ENCODE measurements around the gene PAPPA2.

DNA sequence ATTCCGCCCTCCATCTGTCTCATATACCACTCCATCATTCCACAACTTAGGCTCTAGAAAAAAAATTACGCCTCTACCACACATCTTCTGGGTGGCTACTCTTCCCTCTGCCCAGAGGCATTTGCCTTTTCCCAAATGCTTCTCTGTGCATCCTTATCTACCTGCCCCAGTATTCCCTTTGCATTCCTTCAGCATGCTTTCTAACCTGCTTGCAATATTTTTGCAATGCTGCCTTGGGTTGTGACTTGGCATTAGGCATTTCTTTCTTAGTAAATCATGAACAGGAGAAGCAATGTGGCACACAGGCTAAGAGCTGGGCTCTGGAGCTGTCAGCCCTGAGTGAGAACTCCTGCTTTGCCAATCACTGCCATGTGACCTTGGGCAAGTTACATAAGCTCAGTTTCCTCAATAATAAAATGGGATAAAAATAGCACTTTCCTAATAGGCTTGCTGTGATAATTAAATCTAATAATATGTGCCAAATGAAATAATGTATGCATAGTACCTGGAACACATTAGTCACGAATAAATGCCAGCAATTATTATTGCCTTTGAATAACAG is 425.6 kb downstream of the PAPPA2 start:
- TF ChIP-seq, protein P1, sequence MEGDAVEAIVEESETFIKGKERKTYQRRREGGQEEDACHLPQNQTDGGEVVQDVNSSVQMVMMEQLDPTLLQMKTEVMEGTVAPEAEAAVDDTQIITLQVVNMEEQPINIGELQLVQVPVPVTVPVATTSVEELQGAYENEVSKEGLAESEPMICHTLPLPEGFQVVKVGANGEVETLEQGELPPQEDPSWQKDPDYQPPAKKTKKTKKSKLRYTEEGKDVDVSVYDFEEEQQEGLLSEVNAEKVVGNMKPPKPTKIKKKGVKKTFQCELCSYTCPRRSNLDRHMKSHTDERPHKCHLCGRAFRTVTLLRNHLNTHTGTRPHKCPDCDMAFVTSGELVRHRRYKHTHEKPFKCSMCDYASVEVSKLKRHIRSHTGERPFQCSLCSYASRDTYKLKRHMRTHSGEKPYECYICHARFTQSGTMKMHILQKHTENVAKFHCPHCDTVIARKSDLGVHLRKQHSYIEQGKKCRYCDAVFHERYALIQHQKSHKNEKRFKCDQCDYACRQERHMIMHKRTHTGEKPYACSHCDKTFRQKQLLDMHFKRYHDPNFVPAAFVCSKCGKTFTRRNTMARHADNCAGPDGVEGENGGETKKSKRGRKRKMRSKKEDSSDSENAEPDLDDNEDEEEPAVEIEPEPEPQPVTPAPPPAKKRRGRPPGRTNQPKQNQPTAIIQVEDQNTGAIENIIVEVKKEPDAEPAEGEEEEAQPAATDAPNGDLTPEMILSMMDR (conservative IDR thresholded peaks at IDR 0.05; ENCODE audit: low read depth, low read length): no peak
- no peak for TF ChIP-seq EZH2 (IDR thresholded peaks at IDR 0.05; ENCODE audit: borderline replicate concordance, low read depth, low read length, poor library complexity, severe bottlenecking)
